HCT116 (cell line): ENCODE data around the gene GTF3C2. TPM values are rescaled to one million over a fixed set of nuclear protein-coding genes. Genes with fewer than 3 reads are reported as not detected.

ENCODE experiments used
- ATAC-seq: fragments of 200-7000 bp; cut with Tn5 transposase; 2 replicates; pipeline ENCODE4 v1.9.1; 2020; ENCODE audit warnings: mild to moderate bottlenecking, moderate library complexity
- BruUV-seq: library from RNA; stranded (reverse); fragments of 400-500 nt; replicated peaks from 2 replicates; lab custom pipeline; 2021; lab: Mats Ljungman, UMichigan
- CTCF ChIA-PET: fragments of 300-600 bp; sonication (Branson Sonifier 250); formaldehyde crosslinking; loops from one replicate; lab custom pipeline; 2021; ENCODE audit warnings: antibody characterized with exemption; lab: Charles Lee
- POLR2A ChIA-PET: fragments of 300-600, 350-600 bp; sonication (Branson Sonifier 250); formaldehyde crosslinking; loops from one replicate; lab custom pipeline; 2021; ENCODE audit warnings: antibody characterized with exemption; lab: Charles Lee
- RAD21 ChIA-PET, 2 experiments: fragments of 300-600 bp; sonication (Branson Sonifier 250); formaldehyde crosslinking; loops; one replicate each; lab custom pipeline; 2023; ENCODE audit warnings: low total read pairs in 2 of 2; ENCODE audit not compliant: uncharacterized antibody in 2 of 2, unreplicated experiment in 2 of 2, low non-redundant PET in 1 of 2; lab: Charles Lee
- DNase-seq: peaks from one replicate; pipeline ENCODE4 v3.0.0-alpha.2; 2010; ENCODE audit warnings: low read depth, low spot score
- H2AFZ ChIP-seq: fragments of 200-600 bp; shearing (Covaris generic), sonication (generic); 2 replicates; pipeline ENCODE4 v1.6.1; 2017; ENCODE audit warnings: low read depth, mixed run types, mixed read lengths, antibody characterized with exemption, low read length; ENCODE audit not compliant: poor library complexity, severe bottlenecking
- H3K27ac ChIP-seq: 2 replicates; pipeline ENCODE4 v1.5.1; 2012; ENCODE audit warnings: low read depth, low read length
- H3K27me3 ChIP-seq: fragments of 200-600 bp; sonication (generic); 2 replicates; pipeline ENCODE4 v1.6.1; 2016; ENCODE audit warnings: mixed run types, low read length, mixed read lengths; ENCODE audit not compliant: insufficient read depth
- H3K36me3 ChIP-seq, 2 experiments: fragments of 200-500 bp in 1 of 2; fragments of 200-600 bp in 1 of 2; sonication (Bioruptor generic) in 1 of 2; sonication (generic) in 1 of 2; 2 replicates each; pipeline versions ENCODE4 v1.5.1 to v1.6.1; 2014 to 2016; ENCODE audit warnings: low read length in 2 of 2, inconsistent platforms in 1 of 2, mixed read lengths in 1 of 2, mixed run types in 1 of 2; ENCODE audit not compliant: insufficient read depth in 2 of 2, control insufficient read depth in 1 of 2
- H3K4me1 ChIP-seq, 2 experiments: fragments of 200-600 bp in 1 of 2; sonication (generic) in 1 of 2; 2 replicates each; pipeline versions ENCODE4 v1.5.1 to v1.6.1; 2012 to 2017; ENCODE audit warnings: low read length in 2 of 2, inconsistent platforms in 1 of 2, mild to moderate bottlenecking in 1 of 2, mixed read lengths in 1 of 2, mixed run types in 1 of 2, moderate library complexity in 1 of 2; ENCODE audit not compliant: insufficient read depth in 2 of 2, control insufficient read depth in 1 of 2
- H3K4me2 ChIP-seq: fragments of 200-600 bp; sonication (generic); 2 replicates; pipeline ENCODE4 v1.6.1; 2017; ENCODE audit warnings: mixed run types, low read length, mixed read lengths
- H3K4me3 ChIP-seq, 2 experiments: fragments of 200-600 bp in 1 of 2; sonication (generic) in 1 of 2; replicated peaks in 1 of 2; 2 replicates each; pipeline ENCODE4 v1.5.1; 2011 to 2016; ENCODE audit warnings: low read length in 2 of 2, control low read depth in 1 of 2, low read depth in 1 of 2, mild to moderate bottlenecking in 1 of 2, mixed read lengths in 1 of 2, mixed run types in 1 of 2
- H3K79me2 ChIP-seq: fragments of 200-600 bp; sonication (generic); 2 replicates; pipeline ENCODE4 v1.6.1; 2017; ENCODE audit warnings: mild to moderate bottlenecking, mixed run types, low read length, moderate library complexity, mixed read lengths; ENCODE audit not compliant: insufficient read depth
- H3K9ac ChIP-seq: fragments of 200-600 bp; sonication (generic); 2 replicates; pipeline ENCODE4 v1.6.1; 2016; ENCODE audit warnings: low read length, mixed read lengths
- H3K9me2 ChIP-seq: fragments of 200-600 bp; sonication (generic), shearing (Covaris generic); 2 replicates; pipeline ENCODE4 v1.6.1; 2017; ENCODE audit warnings: mixed run types, mild to moderate bottlenecking, moderate library complexity; ENCODE audit not compliant: insufficient read depth
- H3K9me3 ChIP-seq, 2 experiments: fragments of 200-500 bp in 1 of 2; fragments of 200-600 bp in 1 of 2; sonication (Bioruptor generic) in 1 of 2; sonication (generic) in 1 of 2; 2 replicates each; pipeline ENCODE4 v1.6.1; 2014 to 2017; ENCODE audit warnings: low read length in 2 of 2, mixed read lengths in 2 of 2, inconsistent platforms in 1 of 2, low read depth in 1 of 2, mild to moderate bottlenecking in 1 of 2, mixed run types in 1 of 2, moderate library complexity in 1 of 2; ENCODE audit not compliant: control insufficient read depth in 1 of 2, insufficient read depth in 1 of 2
- H4K20me1 ChIP-seq: fragments of 200-600 bp; sonication (generic), shearing (Covaris generic); 2 replicates; pipeline ENCODE4 v1.6.1; 2017; ENCODE audit warnings: mixed run types, mild to moderate bottlenecking, moderate library complexity; ENCODE audit not compliant: insufficient read depth
- CBX3 ChIP-seq: IDR thresholded peaks from 2 replicates; pipeline ENCODE4 v1.6.1; 2012; ENCODE audit warnings: low read depth
- CEBPB ChIP-seq: IDR thresholded peaks from 2 replicates; pipeline ENCODE4 v1.6.1; 2012; ENCODE audit warnings: low read depth
- EGR1 ChIP-seq: IDR thresholded peaks from 2 replicates; pipeline ENCODE4 v1.6.1; 2012; ENCODE audit warnings: low read depth
- ELF1 ChIP-seq: IDR thresholded peaks from 2 replicates; pipeline ENCODE4 v1.6.1; 2012; ENCODE audit warnings: low read depth, borderline replicate concordance
- EZH2 ChIP-seq: fragments of 200-600 bp; sonication (generic); IDR thresholded peaks from 2 replicates; pipeline ENCODE4 v1.6.1; 2017; ENCODE audit warnings: antibody characterized with exemption, mixed run types
- JUND ChIP-seq: IDR thresholded peaks from 2 replicates; pipeline ENCODE4 v1.6.1; 2012
- MAX ChIP-seq: IDR thresholded peaks from 2 replicates; pipeline ENCODE4 v1.6.1; 2012
- RAD21 ChIP-seq: IDR thresholded peaks from 2 replicates; pipeline ENCODE4 v1.6.1; 2012; ENCODE audit warnings: low read depth, mild to moderate bottlenecking
- REST ChIP-seq: IDR thresholded peaks from 2 replicates; pipeline ENCODE4 v1.6.1; 2012; ENCODE audit warnings: low read depth
- SIN3A ChIP-seq: IDR thresholded peaks from 2 replicates; pipeline ENCODE4 v1.6.1; 2012; ENCODE audit warnings: low read depth
- SP1 ChIP-seq: IDR thresholded peaks from 2 replicates; pipeline ENCODE4 v1.6.1; 2012; ENCODE audit warnings: low read depth
- ZFX ChIP-seq: fragments of 450-650 bp; IDR thresholded peaks from 2 replicates; pipeline ENCODE4 v1.6.1; 2017
- ZNF274 ChIP-seq: fragments of 200-500 bp; sonication (Bioruptor generic); IDR thresholded peaks from 2 replicates; pipeline ENCODE4 v1.6.1; 2014; ENCODE audit warnings: mild to moderate bottlenecking, low read depth, low read length, inconsistent platforms
- intact Hi-C: fragments of 100-400 bp; cut with micrococcal nuclease; formaldehyde crosslinking; loops from 2 replicates; pipeline ENCODE4 v1.10.0; 2022
- total RNA-seq: library from RNA; stranded (reverse); gene quantifications from one replicate; pipeline ENCODE4 v1.2.1, GENCODE V29; 2021; ENCODE audit not compliant: unreplicated experiment
- TF ChIP-seq, protein P1 (sequence below): IDR thresholded peaks from 2 replicates; pipeline ENCODE4 v1.6.1; 2012

GTF3C2 gene
- total RNA-seq, 1 experiment from 2014 or later: 88.2 TPM

DNA sequence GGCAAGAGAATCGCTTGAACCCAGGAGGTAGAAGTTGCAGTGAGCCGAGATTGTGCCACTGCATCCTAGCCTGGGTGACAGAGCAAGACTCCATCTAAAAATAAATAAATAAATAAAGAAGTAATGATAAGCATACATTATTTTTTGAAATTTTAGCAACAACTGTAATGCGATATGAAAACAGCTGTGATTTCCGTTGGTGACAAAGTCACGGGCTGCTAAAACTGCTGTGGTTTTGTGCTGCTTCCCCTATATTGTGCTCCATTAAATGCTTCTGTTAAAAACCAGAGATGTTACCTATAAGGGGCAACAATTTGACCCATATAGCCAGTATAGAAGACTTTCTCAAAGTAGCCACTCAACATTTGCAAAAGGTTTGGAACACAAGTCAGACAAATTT lies 66.0 kb downstream of the GTF3C2 start:
- H4K20me1 ChIP-seq: no peaks in the 10 kb centered on the region
- ChIA-PET RAD21 (no interaction called here), POLR2A (no interaction called here), CTCF (interaction anchor here (1.1 to 3.9 kb wide), 3 partner anchors 10 to 13 kb away, joined by 3 to 50 read pairs (median 39); partner anchors contain the start of gene TRIM54)
- H3K9me2 ChIP-seq: no peaks in the 10 kb centered on the region
- ATAC-seq (no peak), DNase-seq (no peak)
- H3K27me3 ChIP-seq: no peaks in the 10 kb centered on the region
- H3K27ac ChIP-seq: no peak overlapping the region
- peaks cover 21 to 23% of the 10 kb centered on the region in 2 experiments for H3K4me1 ChIP-seq
- H3K9ac ChIP-seq: no peak overlapping the region
- intact Hi-C loops: no loop called here
- no peak overlapping the region for H3K4me3 ChIP-seq
- no peaks in the 10 kb centered on the region for H3K9me3 ChIP-seq
- no peak overlapping the region for H3K4me2 ChIP-seq
- H2AFZ ChIP-seq: no peak overlapping the region
- no peaks in the 10 kb centered on the region for H3K36me3 ChIP-seq
- BruUV-seq: no TSS peak
- no peaks in the 10 kb centered on the region for H3K79me2 ChIP-seq
- TF ChIP-seq ZFX (no peak), REST (no peak), SIN3A (no peak), EZH2 (no peak), CEBPB (no peak)

GRCh38 chr2:27288610-27289009 lies 68.0 kb downstream of the GTF3C2 start:
- RAD21 ChIA-PET: no interaction called here
- Histone ChIP-seq H4K20me1 (no peaks in the 10 kb centered on the region), H2AFZ (no peak overlapping the region), H3K9me2 (no peaks in the 10 kb centered on the region), H3K27ac (no peak overlapping the region), H3K9me3 (no peaks in the 10 kb centered on the region), H3K4me1 (peaks cover 12 to 15% of the 10 kb centered on the region in 2 experiments), H3K4me2 (no peak overlapping the region), H3K9ac (no peak overlapping the region), H3K79me2 (no peaks in the 10 kb centered on the region), H3K36me3 (no peaks in the 10 kb centered on the region), H3K4me3 (no peak overlapping the region), H3K27me3 (no peaks in the 10 kb centered on the region)
- TF ChIP-seq ZNF274: no peak
- no peak for TF ChIP-seq RAD21
- no peak for TF ChIP-seq CBX3
- TF ChIP-seq, protein P1, sequence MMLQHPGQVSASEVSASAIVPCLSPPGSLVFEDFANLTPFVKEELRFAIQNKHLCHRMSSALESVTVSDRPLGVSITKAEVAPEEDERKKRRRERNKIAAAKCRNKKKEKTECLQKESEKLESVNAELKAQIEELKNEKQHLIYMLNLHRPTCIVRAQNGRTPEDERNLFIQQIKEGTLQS: no peak
- no peak for TF ChIP-seq JUND
- TF ChIP-seq REST: no peak
- TF ChIP-seq SP1: no peak
- TF ChIP-seq EGR1: no peak
- no peak for TF ChIP-seq ELF1
- TF ChIP-seq MAX: no peak
- POLR2A ChIA-PET: no interaction called here
- CTCF ChIA-PET: interaction anchor here (1.3 kb wide), 1 partner anchor 9 kb away, joined by 6 read pairs; no protein-coding TSS in a partner anchor
- ATAC-seq (no peak), DNase-seq (no peak)
- no TSS peak for BruUV-seq
- intact Hi-C loops: no loop called here
